Stomach smooth muscle (tissue), 2 donors: ENCODE data around the gene SMIM5.

Experiments used
- H3K27ac ChIP-seq: one replicate; pipeline ENCODE4 v1.7.0; 2013; ENCODE audit warnings: mild to moderate bottlenecking, low read length, inconsistent platforms
- H3K27me3 ChIP-seq, 2 donors: one replicate each; pipeline ENCODE4 v1.7.0; 2013; ENCODE audit warnings: low read length in 2 of 2; ENCODE audit not compliant: insufficient read depth in 2 of 2, control insufficient read depth in 1 of 2
- H3K36me3 ChIP-seq, 2 donors: one replicate each; pipeline ENCODE4 v1.7.0; 2013; ENCODE audit warnings: low read length in 2 of 2; ENCODE audit not compliant: control insufficient read depth in 2 of 2, insufficient read depth in 2 of 2
- H3K4me1 ChIP-seq: one replicate; pipeline ENCODE4 v1.7.0; 2013; ENCODE audit warnings: low read length; ENCODE audit not compliant: control insufficient read depth, insufficient read depth
- H3K4me3 ChIP-seq, 2 donors: one replicate each; pipeline ENCODE4 v1.7.0; 2013; ENCODE audit warnings: low read length in 2 of 2
- H3K9ac ChIP-seq, 2 donors: one replicate each; pipeline ENCODE4 v1.7.0; 2013; ENCODE audit warnings: low read length in 2 of 2, mild to moderate bottlenecking in 1 of 2
- H3K9me3 ChIP-seq, 2 donors: one replicate each; pipeline ENCODE4 v1.7.0; 2013; ENCODE audit warnings: low read length in 2 of 2; ENCODE audit not compliant: control insufficient read depth in 2 of 2
- donor health status: healthy.
- donor health status: Pancreatic carcinoma.

The SMIM5 gene

DNA sequence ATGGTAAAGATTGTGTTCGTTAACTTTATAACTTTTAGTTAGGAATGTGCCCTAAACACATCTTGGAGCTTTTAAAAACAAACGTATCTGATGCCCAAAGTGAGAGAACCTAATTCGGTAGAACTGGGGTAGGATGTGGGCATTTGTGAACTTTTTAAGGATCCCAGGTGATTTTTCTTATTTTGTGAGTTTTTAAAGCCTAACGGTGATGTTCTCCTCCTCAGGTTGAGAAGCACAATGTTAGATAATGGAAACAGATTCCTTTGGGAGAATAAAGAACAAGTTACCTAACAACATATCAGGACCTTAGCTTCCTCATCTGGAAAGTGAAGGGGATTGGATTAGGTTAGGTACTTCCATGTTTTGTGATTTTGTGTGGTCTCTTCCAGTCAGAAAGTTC is 34.6 kb downstream of the SMIM5 start:
- Histone ChIP-seq H3K9me3 (no peaks in the 10 kb centered on the region), H3K4me3 (peak overlapping the region; percentile 98 to 100), H3K9ac (peak overlapping the region; percentile 91 to 97), H3K4me1 (peaks cover 21% of the 10 kb centered on the region), H3K27ac (peak overlapping the region; percentile 92), H3K36me3 (peaks cover 22 to 31% of the 10 kb centered on the region in 2 donors), H3K27me3 (no peaks in the 10 kb centered on the region)

DNA sequence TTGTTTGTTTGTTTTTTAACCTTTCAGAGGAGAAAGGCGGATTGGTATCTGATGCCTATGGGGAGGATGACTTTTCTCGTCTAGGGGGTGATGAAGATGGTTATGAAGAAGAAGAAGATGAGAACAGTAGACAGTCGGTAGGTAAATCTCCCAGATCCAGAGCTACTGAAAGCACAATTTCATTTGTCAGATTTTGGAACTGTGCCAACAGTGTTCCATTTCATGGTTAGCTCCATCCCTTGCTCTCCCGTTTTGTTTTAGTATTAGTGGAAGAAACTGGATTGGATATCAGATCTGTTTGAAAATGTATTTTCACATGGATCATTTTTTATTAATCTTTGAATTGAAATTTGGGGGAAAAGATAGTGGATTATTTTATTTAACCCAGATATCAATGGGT is 35.3 kb downstream of the SMIM5 start:
- H3K4me3 ChIP-seq: peak overlapping the region; percentile 98 to 100
- no peaks in the 10 kb centered on the region for H3K9me3 ChIP-seq
- no peaks in the 10 kb centered on the region for H3K27me3 ChIP-seq
- peaks cover 21 to 37% of the 10 kb centered on the region in 2 donors for H3K36me3 ChIP-seq
- peaks cover 21% of the 10 kb centered on the region for H3K4me1 ChIP-seq
- no peak overlapping the region for H3K9ac ChIP-seq
- H3K27ac ChIP-seq: no peak overlapping the region

DNA sequence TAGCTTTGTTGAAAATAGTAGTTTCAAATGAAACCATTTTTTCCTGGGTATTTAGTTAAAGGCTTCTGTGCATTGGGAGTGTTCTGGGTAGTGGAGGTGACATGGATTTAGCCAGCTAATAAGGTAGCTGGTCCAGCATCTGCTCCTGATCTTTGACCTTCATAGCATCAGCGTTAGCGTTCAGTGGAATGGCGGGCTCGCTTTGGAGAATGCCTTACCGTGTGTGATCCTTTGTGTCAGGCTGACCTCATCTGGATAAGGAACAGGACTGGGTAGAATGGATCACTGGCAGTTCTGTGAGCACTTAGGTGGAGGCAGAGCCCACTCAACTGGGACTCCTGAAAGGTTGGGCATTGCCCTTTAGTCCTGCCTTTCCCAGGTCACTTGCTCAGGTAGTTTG is 37.6 kb downstream of the SMIM5 start:
- Histone ChIP-seq H3K9me3 (no peaks in the 10 kb centered on the region), H3K4me1 (peaks cover 17% of the 10 kb centered on the region), H3K27ac (no peak overlapping the region), H3K36me3 (peaks cover 23 to 39% of the 10 kb centered on the region in 2 donors), H3K27me3 (no peaks in the 10 kb centered on the region), H3K9ac (no peak overlapping the region), H3K4me3 (no peak overlapping the region)

GRCh38 chr17:75672011-75672410 is 38.8 kb downstream of the SMIM5 start:
- H3K9me3 ChIP-seq: no peaks in the 10 kb centered on the region
- peaks cover 10% of the 10 kb centered on the region for H3K4me1 ChIP-seq
- H3K36me3 ChIP-seq: peaks cover 23 to 41% of the 10 kb centered on the region in 2 donors

GRCh38 chr17:75673487-75673886 is 40.3 kb downstream of the SMIM5 start:
- Histone ChIP-seq H3K9ac (no peak overlapping the region), H3K4me1 (peaks cover 2% of the 10 kb centered on the region), H3K27me3 (no peaks in the 10 kb centered on the region), H3K36me3 (peaks cover 27 to 40% of the 10 kb centered on the region in 2 donors), H3K4me3 (no peak overlapping the region), H3K9me3 (no peaks in the 10 kb centered on the region), H3K27ac (no peak overlapping the region)

More at GRCh38 chr17:75672011-75672410, 38.8 kb downstream of the SMIM5 start:
- Histone ChIP-seq H3K27me3 (no peaks in the 10 kb centered on the region), H3K27ac (no peak overlapping the region), H3K9ac (no peak overlapping the region), H3K4me3 (no peak overlapping the region)

DNA sequence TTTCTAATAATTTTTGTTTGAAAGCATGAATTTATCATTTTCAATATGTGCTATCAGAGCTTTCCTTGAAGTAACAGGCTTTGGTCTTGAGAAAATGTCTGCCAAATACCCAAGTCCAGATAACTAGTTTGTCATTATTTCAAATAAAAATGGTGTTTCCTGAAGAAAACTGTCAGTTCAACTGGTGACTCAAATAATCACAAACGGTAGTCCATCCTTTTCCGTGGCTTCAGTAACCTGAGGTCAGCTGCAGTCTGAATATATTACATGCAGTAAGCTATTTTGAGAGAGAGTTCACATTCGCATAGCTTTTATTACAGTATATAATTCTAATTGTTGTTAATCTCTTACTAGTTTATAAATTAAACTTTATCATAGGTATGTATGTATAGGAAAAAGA is 43.2 kb downstream of the SMIM5 start:
- Histone ChIP-seq H3K27me3 (no peaks in the 10 kb centered on the region), H3K4me3 (no peak overlapping the region), H3K36me3 (peaks cover 27 to 34% of the 10 kb centered on the region in 2 donors), H3K4me1 (peaks cover 3% of the 10 kb centered on the region), H3K9me3 (no peaks in the 10 kb centered on the region), H3K9ac (no peak overlapping the region), H3K27ac (no peak overlapping the region)

- no peak overlapping the region for H3K4me3 ChIP-seq
- H3K4me1 ChIP-seq: peaks cover 5% of the 10 kb centered on the region
- H3K36me3 ChIP-seq: peaks cover 16% of the 10 kb centered on the region in 2 donors
- H3K27me3 ChIP-seq: no peaks in the 10 kb centered on the region
- no peaks in the 10 kb centered on the region for H3K9me3 ChIP-seq
- no peak overlapping the region for H3K27ac ChIP-seq
- no peak overlapping the region for H3K9ac ChIP-seq
Measured at GRCh38 chr17:75679706-75680211, 46.5 kb downstream of the SMIM5 start.

DNA sequence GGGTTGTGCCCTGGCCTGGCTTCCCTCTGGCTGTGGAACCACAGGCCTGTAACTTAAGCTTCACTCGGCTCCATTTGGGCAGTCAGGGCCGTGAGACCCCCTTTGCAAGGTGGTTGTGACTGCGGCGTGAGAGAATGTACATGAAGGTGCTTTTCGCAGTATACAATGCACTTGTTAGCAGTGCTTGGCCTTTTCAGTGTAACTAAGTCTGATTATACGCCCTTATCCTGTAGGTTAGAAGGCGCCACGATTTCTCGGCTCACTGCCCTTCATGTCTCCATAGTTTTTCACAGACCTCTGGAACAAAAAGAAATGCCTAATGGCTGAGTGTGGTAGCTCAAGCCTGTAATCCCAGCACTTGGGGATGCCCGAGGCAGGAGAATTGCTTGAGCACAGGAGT is 47.2 kb downstream of the SMIM5 start:
- no peak overlapping the region for H3K9ac ChIP-seq
- no peak overlapping the region for H3K4me3 ChIP-seq
- no peaks in the 10 kb centered on the region for H3K9me3 ChIP-seq
- H3K27ac ChIP-seq: no peak overlapping the region
- peaks cover 8% of the 10 kb centered on the region for H3K4me1 ChIP-seq
- peaks cover 16% of the 10 kb centered on the region in 2 donors for H3K36me3 ChIP-seq
- H3K27me3 ChIP-seq: no peaks in the 10 kb centered on the region

- peaks cover 13 to 16% of the 10 kb centered on the region in 2 donors for H3K36me3 ChIP-seq
- no peak overlapping the region for H3K27ac ChIP-seq
- peaks cover 13% of the 10 kb centered on the region for H3K4me1 ChIP-seq
- no peaks in the 10 kb centered on the region for H3K9me3 ChIP-seq
- no peak overlapping the region for H3K9ac ChIP-seq
- H3K4me3 ChIP-seq: no peak overlapping the region
- no peaks in the 10 kb centered on the region for H3K27me3 ChIP-seq
Measured at GRCh38 chr17:75681289-75681688, 48.1 kb downstream of the SMIM5 start.

GRCh38 chr17:75683583-75683982 is 50.3 kb downstream of the SMIM5 start:
- Histone ChIP-seq H3K9ac (no peak overlapping the region), H3K36me3 (peaks cover 11 to 16% of the 10 kb centered on the region in 2 donors), H3K4me1 (peaks cover 22% of the 10 kb centered on the region), H3K9me3 (no peaks in the 10 kb centered on the region), H3K27ac (no peak overlapping the region), H3K27me3 (no peaks in the 10 kb centered on the region), H3K4me3 (no peak overlapping the region)

- H3K36me3 ChIP-seq: peaks cover 11 to 14% of the 10 kb centered on the region in 2 donors
- no peak overlapping the region for H3K9ac ChIP-seq
- peaks cover 25% of the 10 kb centered on the region for H3K4me1 ChIP-seq
- H3K27me3 ChIP-seq: no peaks in the 10 kb centered on the region
- H3K4me3 ChIP-seq: no peak overlapping the region
- no peaks in the 10 kb centered on the region for H3K9me3 ChIP-seq
- H3K27ac ChIP-seq: no peak overlapping the region
Measured at GRCh38 chr17:75684249-75684648, 51.0 kb downstream of the SMIM5 start.
